ENCODE results near the gene ZNF526. TPM values are rescaled to one million over a fixed set of nuclear protein-coding genes. Genes with fewer than 3 reads are reported as not detected.

The ZNF526 gene
- total and polyA plus RNA-seq, 9 of the 15 experiments (the other 6 are each of a cell fraction or from before 2014, with no cell fraction given): 1.3 to 17.9 (median 6.2) TPM

GRCh38 chr19:42217520-42218437 lies 2.3 kb upstream of the ZNF526 start, which contains the start of gene DEDD2 (continued):
- TF ChIP-seq SETDB1 (IDR thresholded peaks at IDR 0.05; ENCODE audit: low read length) (no peak), MAFK (IDR thresholded peaks at IDR 0.05; ENCODE audit: low read length) (no peak), ZNF584 (CRISPR knock-in tag; IDR thresholded peaks at IDR 0.05; ENCODE audit: low read depth) (no peak), ZNF76 (CRISPR knock-in tag; IDR thresholded peaks at IDR 0.05; ENCODE audit: borderline replicate concordance) (no peak), ZNF217 (CRISPR knock-in tag; IDR thresholded peaks at IDR 0.05) (no peak), RCOR1 (IDR thresholded peaks at IDR 0.05; ENCODE audit: borderline replicate concordance in 1 of 2, low read depth in 2 of 2, low read length in 2 of 2) (peak in 1 of 2 experiments; percentile 81; a peak in 2 of 4 replicates), NR2C1 (IDR thresholded peaks at IDR 0.05) (no peak), NR2C1 (tag; IDR thresholded peaks at IDR 0.05) (peak; percentile 61), PATZ1 (CRISPR knock-in tag; IDR thresholded peaks at IDR 0.05; ENCODE audit: borderline replicate concordance) (no peak), CBX5 (IDR thresholded peaks at IDR 0.05; ENCODE audit: borderline replicate concordance, low read depth) (no peak), HDAC1 (IDR thresholded peaks at IDR 0.05) (peak in 1 of 2 experiments; percentile 41; a peak in 2 of 4 replicates), PTRF (tag; IDR thresholded peaks at IDR 0.05) (no peak), RBBP5 (IDR thresholded peaks at IDR 0.05; ENCODE audit: borderline replicate concordance, insufficient read depth, low read length, poor library complexity, severe bottlenecking) (no peak), PHF8 (IDR thresholded peaks at IDR 0.05; ENCODE audit: borderline replicate concordance, low read length) (peak; percentile 78), ZC3H4 (CRISPR knock-in tag; IDR thresholded peaks at IDR 0.05; ENCODE audit: borderline replicate concordance) (no peak), FOSL1 (tag; conservative IDR thresholded peaks at IDR 0.05) (peak; percentile 76), XRCC3 (IDR thresholded peaks at IDR 0.05) (no peak)

Measured in K562 (cell line).